HG02763 (cell line): ENCODE data around the gene LRRC74A.
A peak's percentile ranks its signal among the peaks of the same experiment; 100 is the strongest.

Experiments used
- ATAC-seq: cut with Tn5 transposase; IDR thresholded peaks from one replicate; pipeline ENCODE4 v1.9.1; 2021; ENCODE audit warnings: mild to moderate bottlenecking, moderate library complexity; ENCODE audit not compliant: unreplicated experiment

Gene LRRC74A

DNA sequence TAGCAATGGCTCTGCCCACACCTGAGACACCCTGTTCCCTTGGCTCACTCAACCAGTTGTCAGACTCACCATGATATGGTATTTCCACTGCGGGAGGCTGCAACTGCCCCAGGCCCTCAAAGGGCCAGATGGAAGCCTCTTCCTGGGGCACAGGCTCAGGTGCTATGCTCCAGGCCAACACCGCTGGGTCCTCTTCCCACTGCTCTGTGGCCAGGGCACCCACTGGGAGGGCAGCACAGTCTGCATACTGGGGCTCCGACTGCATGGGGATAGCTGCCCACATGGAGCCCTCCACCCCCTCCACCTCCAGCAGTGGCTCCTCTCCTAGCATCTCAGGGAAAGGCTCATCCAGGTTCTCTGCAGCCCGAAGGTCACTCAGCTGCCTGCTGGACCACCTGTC is 17.2 kb upstream of the LRRC74A start:
- no peak for ATAC-seq

DNA sequence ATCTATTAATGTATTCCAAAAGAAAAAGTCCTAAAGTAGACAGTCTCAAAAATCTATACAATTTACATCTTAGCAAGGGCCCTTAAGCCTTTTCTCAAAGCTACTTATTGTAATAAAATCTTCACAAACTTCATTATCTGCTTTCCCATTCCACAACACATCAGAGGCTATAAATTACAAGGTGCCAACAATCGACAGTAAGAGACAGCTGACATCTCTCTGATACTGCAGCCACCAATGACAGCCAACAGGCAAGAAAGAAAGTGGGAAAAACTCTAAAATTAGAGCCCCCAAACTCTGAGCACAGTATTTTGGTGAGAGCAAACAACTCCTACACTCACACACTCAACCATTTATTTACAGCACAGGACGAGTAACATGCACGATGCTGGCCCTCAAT is 15.7 kb upstream of the LRRC74A start:
- no peak for ATAC-seq

DNA sequence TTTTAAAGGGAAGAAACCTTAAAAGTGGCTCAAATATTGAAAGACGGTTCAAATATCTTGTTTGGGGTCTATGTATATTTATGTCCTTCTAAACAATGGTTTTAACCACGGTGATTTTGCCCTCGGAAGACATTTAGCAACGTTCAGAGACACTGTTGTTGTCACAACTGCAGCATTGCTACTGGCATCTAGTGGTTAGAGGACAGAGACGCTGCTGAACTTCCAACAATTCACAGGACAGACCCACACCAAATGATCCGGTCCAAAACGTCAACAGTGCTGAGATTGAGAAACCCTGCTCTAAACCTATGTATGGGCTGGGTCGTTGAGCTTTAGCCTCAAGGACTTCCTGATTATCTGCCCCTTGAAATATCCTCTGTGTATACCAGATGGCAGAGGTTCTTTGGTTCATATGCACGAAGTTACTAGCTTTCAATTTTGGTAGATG is 15.2 kb upstream of the LRRC74A start:
- no peak for ATAC-seq

DNA sequence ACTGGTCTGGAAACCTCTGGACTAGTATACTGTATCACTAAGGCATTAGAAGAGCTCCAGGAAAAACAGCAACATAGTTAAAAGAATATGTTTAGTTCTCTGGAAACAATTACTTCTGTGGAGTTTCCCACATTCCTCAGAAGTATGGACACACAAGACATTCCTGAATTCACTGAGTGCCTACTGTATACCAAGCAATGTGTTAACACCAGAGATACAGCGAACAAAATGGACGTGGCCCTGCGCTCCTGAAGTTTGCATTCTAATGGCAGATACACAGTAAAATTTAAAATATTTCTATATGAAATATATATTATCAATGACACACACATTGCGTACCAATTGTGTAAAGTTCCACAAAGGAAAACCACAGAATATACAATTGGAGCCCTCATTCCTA is 14.6 kb upstream of the LRRC74A start:
- ATAC-seq = no peak

DNA sequence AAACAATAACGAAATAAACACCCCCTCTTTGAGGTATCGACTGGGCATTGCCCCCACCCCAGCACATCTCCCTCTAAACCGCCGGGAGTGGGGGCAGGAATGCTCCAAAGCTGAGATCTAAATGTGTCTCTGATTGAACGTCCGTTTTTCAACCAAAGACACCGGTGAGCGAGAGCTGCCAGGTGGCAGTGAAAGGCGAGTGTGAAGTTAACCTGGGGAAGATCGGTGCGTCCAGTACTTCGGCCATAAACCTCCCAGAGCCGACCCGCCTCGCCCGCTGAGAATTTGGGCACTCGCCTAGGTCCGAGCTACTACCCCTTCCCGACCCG is 14.2 kb upstream of the LRRC74A start:
- peak; percentile 11 for ATAC-seq

DNA sequence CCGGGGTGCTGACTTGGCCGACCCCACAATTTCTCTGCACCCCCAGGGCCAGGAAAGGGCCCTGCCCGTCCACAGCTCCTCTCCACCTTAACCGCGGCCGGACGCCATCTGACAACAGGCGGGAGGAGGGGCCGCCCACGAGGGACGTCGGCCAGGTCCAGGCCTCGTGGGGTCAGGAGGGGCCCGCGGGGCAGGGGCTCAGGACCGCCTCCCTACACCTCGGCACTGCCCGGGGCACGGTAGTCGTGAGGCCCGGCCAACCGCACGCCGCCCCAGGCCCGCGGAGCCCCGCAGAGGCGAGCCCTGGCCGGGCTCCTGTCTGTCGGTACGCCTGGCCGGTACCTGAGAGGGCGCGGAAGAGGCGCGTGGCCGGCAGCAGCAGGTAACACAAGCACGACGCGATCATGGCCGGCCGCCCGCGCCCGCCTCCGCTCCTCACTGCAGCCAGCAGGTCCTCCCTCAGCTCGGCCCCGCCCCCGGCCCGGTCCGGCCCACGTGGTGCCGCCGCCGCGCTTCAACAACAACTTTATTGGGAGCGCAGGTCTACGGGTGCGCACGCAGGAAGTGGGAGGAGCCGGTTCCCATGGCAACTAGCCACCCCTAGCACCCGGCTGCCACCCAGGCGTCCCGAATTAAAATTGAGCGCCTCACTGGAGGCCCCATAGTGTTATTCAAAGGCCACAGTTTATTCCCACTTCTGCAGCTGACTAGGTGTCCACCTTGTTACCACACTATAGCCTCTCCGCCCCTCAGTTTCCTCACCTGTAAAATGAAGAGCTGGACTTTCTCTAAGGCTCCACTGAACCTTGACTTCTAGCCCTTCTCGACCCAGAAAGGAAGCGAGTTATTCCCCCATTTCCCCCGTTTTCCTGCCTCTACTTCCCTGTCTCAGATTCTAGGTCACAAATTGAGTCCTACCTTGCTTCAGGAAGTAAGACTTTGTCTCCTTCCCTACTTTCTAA is 13.5 kb upstream of the LRRC74A start, which contains the start of gene ANGEL1:
Gene ANGEL1, minus strand, starts transcription at position 461 of the 962 bp plus-strand sequence. Its CDS starts 55 bp downstream, at position 406.
- peak; percentile 88 for ATAC-seq

DNA sequence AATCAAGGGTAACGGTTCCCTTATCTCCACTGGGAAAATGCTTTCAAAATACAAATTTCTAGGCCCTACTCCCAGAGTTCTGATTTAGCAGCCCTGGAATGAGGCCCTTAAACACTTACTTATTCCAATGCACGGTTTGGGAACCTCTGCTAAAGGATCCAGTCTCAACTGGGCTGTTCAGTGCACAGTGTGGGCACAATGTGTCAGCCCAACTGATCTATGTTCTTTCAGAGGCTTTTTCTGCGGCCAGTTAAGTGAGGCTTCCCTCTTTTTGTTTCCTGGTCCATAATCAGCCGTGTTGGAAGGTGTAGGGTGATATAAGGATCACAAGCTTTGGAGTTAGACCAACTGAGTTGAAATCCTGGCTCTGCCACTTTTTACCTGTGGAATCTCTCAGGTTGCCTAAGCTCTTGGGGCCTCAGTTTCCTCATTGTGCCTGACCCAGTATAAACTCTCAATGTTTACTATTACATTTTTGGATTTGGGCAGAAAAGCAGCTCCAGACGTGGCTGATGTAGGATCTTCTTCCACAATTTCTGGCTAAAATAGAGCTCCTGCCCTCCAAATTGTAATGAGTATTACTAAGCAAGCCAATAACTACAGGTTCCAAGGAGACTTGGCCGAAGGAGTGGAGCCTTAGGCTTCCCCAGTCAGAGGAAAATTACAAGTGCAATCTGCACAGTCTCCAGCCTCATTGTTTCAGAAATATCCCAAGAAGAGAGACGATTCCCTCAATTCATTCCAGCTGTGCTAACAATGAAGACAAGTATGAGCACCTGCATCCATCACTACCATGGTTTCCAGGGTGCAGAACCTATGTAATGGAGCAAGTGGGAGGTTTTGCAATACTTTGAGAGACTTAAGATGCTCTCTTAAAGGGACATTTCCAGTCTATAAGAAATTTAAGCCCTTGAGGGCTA is 11.2 kb upstream of the LRRC74A start:
- no peak for ATAC-seq

DNA sequence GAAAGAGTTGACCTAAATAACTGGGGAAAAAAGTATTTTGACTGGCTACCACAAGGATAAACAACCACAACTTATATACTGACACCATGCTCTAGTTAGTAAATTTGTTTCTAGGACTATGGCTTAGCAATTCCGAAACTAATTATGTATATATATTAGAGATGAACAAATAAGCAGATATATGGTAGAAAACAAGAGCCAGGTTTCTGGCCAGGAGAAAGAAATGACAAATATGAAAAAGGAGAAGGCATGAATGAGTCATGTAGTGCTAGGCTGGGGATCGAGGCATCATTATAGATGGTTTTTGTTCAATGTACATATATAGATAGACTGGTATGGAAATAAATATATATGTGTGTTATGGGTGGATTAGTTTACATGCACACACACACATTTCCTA is 5.5 kb upstream of the LRRC74A start:
- ATAC-seq = no peak

DNA sequence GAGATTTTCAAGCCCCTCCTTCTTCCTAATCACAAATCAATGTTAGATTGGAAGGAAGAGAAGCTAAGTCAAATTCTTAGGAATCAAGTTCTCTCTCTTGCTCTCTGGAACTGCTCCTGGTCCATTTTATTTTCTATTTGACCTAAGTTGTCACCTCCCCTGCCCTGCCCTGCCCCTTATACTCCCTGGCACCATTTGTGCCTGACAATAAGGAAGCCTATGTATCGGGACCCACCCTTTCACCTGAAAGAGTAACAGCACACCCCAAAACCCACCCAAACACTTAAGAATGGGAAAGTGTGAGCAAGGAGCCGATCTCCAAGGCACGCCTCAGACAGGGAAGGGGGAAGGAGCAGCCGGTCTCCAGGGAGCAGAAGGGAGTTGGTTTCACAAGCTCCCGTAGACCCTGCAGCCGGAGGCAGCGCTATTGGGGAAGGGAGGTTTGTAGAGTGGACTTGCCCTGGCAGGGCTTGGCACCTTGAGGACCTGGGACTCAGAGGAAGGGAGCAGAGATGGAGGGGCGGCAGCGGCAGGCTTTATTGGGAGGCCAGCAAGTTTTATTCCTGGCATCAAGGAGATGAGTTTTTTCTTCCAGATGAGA is 1.6 kb downstream of the LRRC74A start:
- no peak for ATAC-seq

DNA sequence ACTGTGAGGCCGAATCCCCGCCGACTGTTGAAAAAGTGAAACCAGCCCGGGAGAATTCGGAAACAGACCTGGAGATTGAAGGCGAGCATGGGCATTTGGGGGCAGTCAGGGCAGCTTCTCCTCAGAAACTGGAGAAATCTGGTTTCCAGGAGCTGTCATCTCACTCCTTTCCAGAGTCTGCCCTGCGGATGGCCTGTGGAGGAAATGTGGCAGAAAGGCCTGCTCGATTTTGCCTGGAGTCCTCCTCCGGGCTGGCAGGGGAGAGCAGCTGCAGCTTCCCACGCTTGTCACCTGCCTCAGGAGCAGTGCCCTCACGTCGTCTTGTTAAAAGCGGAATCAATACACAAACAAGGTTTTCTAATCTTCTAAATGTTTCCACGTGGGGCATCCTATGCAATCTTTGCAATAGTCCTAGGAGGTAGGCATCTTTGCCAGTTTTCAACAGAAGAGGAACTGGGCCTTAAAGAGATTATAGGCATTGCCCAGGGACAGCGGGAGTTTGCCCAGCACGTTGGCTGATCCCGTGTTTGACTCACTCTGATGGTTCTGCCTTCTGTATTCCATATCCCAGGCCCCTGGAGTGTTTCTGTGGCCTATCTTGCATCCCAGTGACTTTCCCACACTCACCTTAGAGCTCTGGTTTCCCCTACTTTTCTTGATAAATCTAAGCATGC is 2.3 kb downstream of the LRRC74A start:
- ATAC-seq = no peak

DNA sequence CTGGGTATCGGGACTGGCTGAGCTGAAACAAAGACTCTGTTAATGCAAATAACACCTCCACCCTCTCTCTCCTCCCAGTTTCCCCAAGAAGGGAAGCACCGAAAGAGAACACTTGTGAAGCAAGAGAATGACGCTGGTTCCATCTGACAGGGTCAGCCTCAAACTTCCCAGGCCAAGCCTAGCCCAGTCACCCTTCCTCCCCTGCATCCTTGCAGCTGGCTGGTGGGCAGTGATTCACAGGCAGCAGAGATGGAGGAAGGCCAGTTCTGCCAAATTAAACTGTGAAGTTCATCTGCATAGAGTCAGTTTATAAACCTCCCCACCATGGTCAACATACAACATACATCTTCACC is 2.8 kb downstream of the LRRC74A start:
- ATAC-seq = no peak

DNA sequence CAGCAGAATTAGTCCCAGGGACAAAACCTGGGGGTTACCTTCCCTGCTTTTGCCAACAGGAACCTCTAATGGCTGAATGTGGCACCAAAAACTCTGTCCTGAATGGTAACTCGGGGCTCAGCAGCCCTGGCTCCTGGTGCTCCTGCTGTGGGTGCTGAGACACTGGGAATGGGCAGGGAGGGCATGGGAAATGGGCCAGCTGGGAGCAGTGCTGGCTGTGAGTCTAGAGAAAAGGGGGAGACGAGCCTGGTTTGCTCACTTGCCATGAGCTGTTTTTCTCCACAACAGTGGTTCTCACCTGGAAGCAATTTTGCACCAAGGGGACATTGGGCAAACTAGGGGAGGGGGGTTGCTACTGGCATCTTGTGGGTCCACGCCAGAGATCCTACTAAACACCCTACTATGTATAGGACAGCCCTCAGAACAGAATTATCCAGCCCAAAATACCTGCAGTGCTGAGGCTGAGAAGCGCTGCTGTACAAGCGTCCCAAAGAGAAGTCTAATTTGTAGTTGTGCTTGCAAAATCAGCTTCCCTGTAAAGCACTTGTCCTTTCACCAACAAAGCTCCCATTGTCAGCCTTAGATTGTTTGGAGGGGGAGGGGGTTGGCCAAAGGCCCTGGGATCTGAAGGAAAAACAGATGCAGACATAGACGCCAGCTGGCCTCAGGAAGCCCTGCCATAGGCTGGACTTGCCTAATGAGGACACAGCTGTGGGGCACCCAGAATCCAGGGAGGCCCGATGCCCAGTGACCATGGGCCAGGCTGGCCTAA is 3.6 kb downstream of the LRRC74A start:
- no peak for ATAC-seq

DNA sequence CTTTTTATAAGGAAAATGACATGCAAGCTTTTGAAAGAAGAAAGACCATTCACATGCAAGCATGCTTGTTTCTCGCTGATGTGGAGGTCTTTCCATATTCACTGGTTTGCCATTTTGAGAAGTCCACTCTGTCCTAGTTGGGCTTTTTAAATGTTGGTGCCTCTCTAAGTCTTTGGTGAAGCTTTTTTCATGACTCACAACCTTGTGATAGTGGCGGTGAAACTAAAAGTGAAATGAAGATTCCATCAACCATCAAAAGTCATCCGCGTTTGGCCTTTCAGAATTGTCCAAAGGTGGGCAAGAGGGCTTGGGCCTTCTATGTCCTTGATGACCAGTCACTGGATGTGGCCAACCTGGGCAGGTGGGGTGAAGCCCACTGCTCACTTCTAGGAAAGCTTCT is 4.3 kb downstream of the LRRC74A start:
- ATAC-seq = no peak

DNA sequence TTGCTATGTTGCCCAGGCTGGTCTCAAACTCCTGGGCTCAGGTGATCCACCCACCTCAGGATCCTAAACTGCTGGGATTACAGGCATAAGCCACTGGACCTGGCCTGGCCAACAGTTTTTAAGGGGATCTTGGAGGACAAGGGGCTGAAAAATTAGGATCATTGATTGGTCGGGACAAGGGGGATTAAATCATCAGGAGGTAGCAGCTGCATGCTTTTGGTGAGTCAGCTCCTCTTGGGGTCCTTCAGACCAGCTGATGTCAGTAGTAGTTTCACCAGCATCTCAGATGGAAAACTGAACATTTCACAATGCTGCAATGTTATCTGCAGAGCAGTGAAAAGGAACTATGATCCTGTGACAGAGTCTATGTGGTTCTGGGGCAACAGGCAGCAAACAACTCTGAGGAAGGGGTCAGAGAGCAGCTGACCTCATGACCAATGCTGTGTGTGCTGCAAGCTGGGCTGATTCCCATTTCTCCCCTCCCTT is 6.3 kb downstream of the LRRC74A start:
- no peak for ATAC-seq

DNA sequence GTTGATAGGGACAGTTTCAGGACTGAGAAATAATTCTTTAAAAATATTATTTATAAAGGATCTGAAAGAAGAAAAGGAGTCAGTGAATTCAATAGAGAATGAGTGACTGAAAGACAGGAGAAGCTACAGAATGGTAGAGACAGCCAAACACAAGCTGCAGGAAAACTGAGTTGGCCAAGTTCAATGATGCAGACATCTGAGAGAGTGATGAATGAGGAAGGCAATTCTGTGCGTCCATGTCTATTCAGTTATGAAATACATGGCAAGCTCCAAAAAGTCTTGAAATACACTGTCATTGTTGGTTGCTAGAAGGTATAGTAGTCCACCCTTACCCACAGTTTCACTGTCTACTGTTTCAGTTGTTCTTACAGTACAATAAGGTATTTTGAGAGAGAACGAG is 6.8 kb downstream of the LRRC74A start:
- no peak for ATAC-seq

DNA sequence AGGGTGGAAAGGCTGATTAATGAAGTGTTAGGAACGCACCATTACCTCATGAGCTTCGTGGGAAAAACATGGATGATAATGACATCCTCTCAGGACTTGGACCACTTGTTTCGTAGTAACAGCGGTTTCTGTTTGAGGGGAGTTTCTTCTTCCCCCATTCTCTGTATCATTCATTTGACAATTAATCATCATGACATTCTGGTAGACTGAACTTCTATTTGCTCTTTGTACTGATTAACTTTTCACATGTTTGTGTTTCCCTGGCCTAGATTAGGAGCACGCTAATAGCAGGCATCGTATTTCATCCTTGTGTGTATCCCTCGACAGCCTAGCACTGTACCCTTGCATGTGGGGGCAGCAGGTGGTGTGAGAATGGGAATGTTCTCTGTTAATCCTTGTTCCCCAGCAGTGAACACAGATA is 8.0 kb downstream of the LRRC74A start:
- no peak for ATAC-seq

DNA sequence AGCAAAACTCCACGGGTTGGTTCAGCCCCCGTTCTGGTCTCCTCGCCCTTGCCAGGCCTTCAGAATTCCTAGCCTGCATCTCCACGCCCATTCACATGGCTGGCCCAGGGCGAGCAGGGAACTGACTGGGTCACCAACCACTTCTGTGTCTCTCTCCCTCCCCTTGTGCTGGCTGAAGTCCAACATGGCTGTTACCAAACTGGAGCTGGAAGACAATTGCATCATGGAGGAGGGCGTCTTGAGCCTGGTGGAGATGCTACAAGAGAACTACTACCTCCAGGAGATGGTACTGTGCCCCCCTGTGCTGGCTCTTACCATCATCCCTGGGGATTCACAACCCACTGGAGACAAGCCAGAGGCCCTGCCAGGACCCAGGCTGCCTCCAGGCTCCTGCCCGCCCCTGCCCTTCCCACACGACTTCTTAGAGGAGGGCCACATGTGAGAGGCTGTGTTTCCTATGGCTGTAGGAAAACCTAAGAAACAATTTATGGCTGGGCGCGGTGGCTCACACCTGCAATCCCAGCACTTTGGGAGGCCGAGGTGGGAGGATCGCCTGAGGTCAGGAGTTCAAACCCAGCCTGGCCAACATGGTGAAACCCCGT is 9.9 kb downstream of the LRRC74A start:
- ATAC-seq = no peak

DNA sequence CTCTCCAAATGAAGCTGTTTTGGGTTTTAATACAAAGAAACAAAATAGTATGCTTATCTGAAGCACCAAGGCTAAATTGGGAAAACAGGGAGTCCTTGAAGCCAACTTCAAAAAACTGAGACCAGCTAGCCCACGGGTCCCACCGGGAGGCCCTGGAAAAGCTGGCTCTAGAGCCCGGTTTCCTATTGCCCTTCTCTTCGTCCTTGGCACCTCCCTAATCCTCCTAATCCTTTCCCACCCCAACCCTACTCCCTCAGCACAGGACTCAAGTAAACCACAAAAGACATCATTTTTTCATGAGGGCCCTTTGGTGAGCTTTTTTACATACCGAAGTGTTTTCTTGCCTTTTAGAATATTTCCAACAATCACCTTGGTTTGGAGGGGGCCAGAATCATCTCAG is 11.3 kb downstream of the LRRC74A start:
- no peak for ATAC-seq

DNA sequence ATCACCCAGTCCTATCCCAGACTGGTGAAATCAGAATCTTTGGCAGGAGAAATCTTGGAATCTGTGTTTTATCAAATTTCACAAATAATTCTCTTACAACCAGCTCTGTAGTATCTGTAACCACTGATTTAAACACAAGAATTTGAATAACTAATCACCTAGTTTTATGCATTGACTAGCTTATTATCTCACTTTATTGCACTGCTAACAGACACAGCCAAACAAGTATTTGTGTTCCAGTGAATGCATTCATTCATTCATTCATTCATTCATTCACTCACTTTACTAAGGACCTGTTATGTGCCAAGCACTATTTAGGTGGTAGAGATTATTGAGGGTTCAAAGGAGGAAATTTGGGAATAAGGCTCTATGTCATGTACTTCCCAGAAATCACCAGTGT is 16.2 kb downstream of the LRRC74A start:
- ATAC-seq = no peak
